NCI-H1417 (cell line): Measurements from ENCODE around the gene CLCNKA.
"Not testable (repeated sequence)": the region's sequence is repeated elsewhere in the genome, so short reads cannot be mapped to it uniquely, and the experiment has no call there.

Experiments
- DNase-seq, 3 experiments: peaks; one replicate each; lab custom pipeline; 2025; lab: John Stamatoyannopoulos, UW

CLCNKA gene

DNA sequence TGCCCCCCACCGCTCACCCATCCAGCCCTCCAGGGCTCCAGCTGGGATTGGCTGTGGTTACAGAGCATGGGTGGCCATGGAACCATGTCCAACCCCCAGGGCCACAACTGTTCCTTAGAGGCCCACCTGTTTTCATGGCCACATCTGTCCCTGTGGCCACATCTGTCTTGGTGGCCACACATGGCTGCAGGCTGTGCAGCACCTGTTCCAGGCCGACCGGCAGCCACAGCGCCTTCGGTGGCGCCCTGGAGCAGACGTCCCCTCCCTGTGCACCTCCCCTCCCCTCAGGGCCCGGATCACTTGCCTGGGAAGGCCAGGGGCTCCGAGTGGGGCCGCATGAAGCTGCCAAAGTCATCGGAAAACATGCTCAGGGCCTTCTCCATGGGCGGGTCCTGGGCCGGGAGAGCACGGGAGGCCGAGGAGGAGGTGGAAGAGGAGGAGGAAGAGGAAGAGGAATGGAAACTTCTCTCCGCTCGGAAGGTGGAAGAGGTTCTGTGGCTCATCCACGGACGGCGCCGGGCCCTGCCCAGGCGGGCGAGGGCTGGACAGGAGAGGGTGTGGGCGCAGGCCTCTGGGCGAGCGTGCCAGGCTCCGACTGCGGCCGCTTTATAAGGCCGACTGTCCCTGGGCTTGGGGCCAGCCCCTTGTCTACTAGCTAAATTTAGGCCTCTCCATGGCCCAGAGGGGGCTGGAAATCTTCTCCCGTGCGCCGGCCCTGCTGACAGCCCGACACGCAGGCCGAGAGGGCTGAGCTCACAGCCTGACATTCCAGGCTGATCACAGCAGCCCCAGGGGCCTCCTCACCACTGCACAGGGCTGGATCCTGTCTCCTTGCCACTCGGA, 4.2 kb upstream of the CLCNKA start, which contains the start of gene HSPB7:
HSPB7 (minus strand) TSS at position 583 of the 843 bp plus-strand sequence; CDS start at position 503, 80 bp downstream.
- no peak for DNase-seq

DNA sequence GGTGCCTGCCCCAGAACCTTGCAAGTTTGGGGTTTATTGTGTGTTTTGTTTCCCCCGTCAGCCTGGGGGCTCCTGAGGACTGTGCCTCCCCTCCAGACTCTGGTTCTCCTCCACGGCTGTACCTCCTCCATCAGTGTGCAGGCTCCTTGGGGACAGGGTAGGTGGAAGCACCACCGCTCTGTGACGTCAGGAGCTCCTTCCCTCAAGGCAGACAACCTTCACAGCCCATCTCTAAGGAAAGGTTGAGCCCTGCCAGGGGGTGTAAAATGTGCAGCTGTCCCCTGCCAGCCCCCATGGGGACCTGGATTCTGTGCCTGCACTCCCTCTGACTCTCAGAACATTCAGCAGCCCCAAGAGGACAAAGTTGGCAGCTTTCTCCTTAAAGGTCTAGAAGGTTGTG, 3.5 kb upstream of the CLCNKA start:
- DNase-seq = no peak

DNA sequence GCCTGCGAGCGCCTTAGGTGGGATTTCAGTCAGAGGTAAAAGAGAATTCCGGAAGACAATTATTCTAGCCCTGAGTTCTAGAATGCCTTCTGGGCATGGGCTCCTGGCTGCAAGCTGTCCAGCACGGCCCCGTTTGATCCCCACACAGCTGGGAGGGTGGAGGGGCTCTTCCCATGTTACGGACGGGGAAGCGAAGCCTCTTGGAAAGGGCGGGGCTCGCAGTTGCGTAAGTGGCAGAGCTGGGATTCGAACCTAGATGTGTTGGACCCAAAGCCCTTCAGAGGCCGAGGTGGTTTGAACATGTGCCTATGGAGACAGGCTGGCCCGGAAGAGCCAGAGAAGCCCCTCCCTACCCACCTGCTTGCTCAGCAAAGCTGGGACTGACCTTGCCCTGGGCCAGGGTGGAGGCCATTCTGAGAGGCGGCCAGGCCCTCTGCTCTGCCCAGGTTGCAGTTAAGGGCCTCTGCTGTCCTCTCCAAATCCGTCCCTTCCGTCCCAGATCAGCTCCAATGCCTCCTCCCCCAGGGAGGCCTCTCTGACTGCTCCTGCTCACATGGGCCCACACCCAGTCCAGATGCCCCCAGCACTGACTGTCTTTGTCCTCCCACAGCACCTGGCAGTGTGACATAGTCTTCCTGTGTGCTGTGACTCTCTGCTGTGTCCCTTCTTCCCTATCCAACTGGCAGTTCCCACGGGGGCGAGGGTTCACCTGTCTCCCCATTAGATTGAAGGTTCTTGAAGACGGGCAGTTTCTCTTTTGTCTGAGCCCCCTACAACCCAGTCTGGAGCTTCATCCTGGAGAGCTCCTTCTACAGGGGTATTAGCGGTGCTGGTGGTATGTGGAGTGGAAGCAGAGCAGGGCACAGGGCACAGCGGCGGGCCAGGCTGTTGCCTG, 2.8 kb upstream of the CLCNKA start:
- DNase-seq = no peak

DNA sequence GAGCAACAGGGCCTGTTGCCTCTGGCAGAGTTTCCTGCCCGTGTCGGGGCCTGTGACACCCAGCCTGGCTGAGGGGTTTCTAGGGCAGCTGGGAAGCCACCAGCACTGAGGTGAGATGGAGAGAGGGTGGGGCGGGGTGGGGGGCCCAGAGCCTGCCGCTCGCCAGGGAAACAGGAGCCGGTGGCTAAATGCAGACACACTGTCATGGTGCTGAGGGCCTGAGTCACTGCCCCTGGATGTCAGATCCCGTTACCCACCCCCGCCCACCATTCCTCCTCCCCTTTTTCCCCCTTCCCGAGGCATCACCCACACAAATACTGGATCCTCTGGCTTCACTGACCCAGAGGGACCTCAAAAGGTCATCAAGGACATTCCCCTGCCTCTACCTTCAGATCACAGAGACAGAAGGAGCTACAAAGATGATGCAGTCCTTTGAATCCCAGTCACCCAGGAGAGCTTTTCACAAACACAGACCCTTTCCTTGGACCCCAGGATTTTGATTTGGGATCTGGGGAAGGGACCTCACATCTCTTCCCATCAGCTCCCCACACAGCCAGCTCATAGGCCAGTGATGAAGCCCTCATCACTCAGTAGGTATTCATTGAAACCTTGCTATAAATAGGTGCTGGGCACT, 2.1 kb upstream of the CLCNKA start:
- DNase-seq = peak in 2 of 3 experiments; percentile 25 to 42

DNA sequence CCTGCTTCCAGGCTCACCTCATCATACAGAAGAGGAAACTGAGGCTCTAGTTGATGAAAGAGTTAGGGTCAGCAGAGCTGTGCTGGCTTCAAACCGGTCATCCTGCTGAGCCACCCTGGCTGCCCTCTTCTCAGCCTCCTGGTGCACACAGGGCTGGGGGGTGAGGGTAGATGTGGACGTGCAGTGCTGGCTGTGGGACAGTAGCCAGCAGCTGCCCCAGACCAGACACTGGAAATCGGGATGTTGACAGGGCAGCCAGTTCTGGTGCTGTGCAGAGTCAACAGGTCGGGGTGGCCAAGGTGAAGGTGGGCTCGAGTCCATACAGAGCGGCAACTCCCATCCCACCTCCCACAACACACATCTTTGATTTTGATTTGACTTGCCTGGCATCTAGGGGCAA, 1.5 kb upstream of the CLCNKA start:
- DNase-seq = no peak

DNA sequence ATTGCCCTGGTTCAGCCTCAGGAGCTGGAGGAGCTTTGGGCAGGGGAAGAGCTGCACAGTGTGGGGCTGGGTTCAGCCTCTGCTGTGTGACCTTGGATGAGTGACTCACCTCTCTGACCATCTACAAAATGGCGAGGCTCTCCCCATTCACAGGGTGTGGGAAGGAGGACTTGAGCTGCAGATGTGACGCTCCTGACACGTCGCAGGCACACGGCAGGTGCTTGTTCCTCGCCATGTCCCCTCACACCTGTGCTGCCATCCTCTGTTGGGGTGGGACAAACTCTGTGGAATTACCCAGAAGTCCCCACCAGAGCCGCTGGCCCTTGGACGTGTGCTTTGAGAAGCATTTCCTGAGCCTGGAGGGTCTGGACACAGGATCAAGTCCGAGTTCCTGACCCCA, 958 bp upstream of the CLCNKA start:
- DNase-seq = not testable (repeated sequence)

DNA sequence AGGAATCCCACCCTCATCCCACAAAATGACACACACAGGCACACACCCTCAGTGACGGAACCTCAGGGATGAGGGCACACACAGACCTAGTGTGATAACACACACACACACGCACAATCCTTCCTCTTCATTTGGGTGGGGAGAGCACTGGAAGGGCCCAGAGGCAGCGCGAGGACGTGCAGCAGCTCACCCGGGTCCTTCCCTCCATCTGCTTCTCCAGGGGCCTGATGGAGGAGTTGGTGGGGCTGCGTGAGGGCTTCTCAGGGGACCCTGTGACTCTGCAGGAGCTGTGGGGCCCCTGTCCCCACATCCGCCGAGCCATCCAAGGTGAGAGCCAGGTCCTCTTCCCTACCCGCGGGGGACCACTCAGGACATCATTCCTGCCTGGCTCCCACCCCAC, 557 bp downstream of the CLCNKA start:
- no peak for DNase-seq

DNA sequence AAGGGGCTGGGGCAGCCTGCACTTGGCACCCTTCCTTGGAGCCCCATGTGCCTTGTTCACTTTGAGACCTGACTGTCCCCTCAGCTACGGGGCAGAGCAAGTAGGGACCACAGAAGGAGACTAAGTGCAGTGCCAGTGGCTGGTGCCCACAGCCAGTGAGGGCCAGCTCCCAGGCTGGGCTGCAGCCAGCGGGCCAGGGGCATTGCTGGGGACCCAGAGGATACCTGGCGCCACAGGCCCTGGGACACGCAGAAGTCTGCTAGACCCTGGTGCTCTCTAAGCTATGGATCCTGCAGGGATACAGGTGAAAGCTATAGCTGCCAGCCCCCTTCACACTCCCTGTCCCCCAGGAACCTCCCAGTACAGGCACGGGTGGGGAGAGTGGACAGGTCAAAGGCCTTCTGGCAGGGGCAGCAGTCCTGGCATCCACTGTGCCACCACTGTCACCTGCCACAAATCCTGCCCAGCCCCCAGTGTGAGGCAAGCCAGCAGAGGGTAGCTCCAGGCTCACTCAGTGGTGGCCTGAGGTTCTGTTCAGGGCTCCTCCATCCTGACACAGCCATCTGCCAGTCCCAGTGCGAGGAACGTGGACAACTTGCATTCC, 1.3 kb downstream of the CLCNKA start:
- no peak for DNase-seq

DNA sequence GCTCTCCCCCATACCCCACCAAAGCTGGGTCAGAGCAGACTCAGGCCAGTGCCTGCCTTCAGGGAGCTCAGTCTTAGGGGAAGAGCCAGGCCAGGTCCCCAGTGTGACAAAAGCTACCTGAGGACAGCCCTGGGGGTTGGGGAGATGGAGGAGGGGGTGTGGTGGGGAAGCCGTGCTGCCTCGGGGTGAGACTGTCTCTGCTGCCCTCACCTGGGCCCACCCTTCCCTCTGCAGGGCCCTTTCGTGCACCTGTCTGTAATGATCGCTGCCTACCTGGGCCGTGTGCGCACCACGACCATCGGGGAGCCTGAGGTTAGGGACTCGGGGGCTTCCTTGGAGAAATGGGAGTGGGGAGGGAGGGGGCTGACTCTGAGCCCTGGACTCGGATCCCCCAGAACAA, 4.5 kb downstream of the CLCNKA start:
- DNase-seq = not testable (repeated sequence)

DNA sequence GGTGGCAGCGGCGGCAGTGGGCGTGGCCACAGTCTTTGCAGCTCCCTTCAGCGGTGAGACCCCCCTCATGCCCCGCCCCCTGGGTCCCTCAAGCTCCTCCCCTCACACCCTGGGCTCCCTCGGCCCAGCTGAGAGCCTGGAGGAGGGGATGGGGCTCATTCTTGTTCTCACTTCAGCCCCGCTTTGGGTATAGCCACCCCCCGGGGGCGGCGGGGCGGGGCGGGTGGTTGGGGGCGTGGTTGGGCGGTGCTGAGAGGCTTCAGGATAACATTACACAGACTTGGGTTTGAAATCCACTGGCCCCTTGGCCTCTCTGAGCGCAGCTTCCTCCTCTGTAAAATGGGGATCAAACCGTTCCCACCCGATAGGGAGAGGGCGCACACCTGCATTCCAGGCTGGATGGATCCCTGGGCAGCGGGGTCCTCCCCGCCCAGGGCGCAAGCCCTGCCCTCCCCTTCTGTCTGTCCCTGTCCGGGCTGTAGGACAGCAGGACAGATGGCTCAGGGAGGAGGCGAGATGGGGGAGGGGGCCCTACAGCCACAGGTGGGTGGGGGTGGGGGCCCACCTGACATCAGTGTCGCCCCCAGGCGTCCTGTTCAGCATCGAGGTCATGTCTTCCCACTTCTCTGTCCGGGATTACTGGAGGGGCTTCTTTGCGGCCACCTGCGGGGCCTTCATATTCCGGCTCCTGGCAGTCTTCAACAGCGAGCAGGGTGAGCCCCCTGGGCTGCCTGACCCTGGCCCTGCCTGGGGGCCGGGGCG, 5.1 kb downstream of the CLCNKA start:
- DNase-seq = peak in 2 of 3 experiments; percentile 25 to 52

DNA sequence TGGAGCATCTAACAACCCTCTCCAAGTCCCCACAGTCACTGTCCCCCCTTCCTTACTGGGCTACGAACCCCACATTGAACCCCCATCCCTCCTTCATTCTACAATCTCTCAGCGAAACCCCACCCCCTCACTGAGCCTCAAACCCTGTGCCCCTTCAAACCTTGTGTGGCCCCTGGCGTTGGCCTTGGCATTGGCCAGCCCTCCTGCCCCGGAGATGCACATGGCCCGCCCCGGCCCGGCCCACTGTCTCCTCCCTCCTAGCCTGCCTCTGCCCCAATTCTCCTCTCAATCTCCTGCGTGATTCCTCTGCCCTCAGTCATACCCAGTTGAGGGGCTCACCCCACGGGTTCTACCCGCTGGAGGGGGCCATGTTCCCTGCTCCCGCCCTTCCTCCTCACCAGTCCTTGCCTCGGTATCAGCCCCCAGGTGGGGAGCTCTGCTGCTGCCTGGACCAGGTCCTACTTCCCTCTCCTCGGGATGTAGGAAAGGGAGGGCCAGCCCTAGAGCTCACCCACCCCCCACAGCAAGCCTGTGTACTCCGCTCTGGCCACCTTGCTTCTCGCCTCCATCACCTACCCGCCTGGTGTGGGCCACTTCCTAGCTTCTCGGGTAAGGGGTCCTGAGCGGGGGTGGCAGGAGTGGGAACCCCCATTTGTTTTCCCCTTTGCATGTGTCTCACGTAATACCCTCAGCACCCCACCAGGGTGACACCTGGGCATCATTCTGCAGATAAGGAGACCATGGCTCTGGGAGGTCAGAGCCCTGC, 6.6 kb downstream of the CLCNKA start:
- DNase-seq = no peak

DNA sequence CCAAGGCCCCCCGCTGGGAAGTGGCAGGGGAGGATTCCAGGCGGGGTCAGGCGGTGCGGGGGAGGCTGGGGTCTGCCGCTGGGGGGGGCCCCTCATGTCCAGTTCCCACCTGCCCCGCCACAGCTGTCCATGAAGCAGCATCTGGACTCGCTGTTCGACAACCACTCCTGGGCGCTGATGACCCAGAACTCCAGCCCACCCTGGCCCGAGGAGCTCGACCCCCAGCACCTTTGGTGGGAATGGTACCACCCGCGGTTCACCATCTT, 7.1 kb downstream of the CLCNKA start:
- not testable (repeated sequence) for DNase-seq

DNA sequence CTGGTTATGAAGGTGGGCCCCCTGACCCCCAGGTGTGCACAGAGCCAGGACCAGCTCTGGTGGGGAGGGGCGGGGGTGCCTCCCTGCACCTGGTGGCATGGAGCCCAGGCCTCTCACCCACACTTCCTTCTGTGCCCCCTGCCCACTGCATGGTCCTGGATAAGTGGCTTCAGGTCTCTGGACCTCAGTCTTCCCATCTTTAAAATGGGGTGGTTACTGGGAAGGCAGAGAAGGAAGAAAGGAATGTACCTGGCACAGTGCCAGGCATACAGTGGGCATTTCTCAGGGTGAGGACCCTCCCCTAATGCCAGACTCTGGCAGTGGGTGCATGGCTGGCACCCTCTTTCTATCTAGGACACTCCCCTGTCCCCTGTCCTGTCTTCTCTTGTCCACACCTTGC, 7.5 kb downstream of the CLCNKA start:
- DNase-seq = no peak

DNA sequence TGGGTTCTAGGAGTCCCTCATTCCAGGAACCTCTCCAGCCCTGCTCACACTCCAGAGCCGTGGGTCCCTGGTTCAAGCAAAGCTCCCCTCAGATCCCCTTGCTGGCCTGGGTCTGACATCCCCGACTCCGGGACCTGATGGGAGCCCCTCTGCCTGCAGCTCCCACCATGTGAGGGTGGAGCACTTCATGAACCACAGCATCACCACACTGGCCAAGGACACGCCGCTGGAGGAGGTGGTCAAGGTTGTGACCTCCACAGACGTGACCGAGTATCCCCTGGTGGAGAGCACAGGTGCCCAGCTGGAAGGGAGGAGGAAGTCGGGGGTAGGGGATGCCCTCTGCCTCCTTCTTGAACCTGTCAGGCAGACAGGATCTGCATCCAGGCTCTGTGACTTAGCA, 9.7 kb downstream of the CLCNKA start:
- DNase-seq = no peak

DNA sequence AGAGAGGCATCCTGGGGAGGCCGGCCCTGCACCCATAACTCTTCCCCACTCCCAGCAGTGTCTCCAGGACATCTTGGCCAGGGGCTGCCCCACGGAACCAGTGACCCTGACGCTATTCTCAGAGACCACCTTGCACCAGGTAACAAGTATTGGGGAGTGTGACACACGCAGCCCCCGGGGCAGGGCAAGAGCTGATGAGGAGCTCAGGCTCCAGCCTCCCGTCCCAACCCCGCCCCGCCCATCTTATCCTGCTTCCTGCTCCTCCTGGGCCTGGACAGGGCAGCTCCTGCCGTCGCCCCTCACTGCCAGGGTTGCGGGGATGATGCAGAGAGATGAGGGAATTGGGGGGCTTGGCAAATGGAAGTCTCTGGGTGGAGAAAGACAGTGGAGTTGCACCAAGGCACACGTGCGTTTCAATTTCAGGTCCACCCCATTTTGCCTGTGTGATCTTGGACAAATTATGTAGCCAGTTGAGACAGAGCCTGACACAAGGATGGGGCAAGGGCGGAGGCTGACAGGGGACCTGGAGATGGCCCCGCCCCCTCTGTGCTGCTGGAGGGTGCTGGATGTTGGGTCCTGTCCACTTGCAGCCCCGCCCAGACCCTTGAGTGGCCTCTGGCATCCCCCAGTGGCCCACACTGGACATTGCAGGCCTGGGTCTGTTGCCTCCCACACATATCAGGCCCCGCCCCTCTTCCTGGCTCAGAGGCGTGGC, 10.7 kb downstream of the CLCNKA start:
- peak; percentile 23 to 81 (median 56) for DNase-seq

DNA sequence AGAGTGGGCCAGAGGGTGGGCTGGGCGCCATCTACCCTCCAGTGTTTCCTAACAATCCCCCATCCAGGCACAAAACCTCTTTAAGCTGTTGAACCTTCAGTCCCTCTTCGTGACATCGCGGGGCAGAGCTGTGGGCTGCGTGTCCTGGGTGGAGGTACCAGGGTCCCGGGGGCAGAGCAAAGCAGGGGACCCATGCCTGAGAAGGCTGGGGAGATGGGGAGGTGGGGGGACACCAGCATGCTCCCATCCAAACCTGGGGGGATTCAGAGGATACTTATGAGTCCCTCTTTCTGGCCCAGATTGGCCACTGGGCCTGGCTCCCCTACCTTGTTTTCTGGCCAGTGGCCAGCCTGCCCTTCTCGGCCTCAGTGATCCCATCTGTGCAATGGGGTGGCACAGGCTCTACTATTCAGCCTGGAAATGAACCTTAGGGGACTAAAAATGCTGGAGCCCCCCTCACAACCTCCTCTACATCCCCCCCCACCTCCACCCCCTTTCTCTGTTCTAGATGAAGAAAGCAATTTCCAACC, 11.3 kb downstream of the CLCNKA start:
- DNase-seq = not testable (repeated sequence)

DNA sequence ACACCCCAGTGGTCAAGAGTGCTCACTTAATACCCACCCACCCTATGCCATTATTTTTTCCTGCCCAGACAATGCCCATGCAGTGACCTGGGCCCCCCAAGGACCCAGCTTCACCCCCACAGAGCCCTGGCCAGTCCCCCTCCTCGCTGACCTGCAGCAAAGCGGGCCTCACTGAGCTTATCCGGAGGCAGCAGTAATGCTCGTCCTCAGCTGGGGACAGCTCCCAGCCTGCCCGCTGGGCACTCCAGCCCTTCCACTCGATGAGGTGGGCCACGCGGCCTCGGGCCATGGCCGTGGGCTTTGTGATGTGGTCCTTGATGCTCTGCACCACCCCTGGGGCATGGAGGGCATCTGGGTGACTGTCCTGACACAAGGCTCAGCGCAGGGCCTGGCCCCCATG, 14.6 kb downstream of the CLCNKA start:
- not testable (repeated sequence) for DNase-seq

DNA sequence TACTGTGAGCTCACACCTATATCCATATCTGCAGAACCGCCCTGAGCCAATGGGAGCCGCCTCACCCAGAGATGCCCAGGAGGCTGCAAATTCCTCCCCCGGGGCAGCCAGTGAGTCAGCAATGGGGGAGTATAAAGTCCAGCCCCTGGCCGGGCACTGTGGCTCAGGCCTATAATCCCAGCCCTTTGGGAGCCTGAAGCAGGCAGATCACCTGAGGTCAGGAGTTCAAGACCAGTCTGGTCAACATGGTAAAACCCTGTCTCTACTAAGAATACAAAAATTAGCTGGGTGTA, 16.7 kb downstream of the CLCNKA start:
- DNase-seq = no peak

DNA sequence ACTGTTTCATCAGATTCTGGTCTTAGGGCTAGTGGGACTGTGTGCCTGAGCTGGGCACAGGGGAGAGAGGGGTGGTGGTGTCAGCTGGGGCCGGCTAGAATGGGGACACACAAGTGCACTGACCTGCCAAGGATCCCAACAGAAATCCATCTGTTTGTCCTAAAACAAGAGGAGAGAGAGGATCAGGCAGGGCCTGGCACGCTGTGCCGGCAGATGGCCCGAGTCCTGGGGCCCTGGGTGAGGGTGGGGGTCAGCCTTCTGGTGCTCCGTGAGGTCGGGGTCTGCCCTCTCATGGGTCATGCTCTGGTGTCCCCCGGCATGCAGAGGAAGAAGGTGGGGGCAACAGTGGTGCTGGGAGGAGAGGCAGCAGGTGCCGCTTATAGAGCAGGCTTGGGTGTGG, 18.0 kb downstream of the CLCNKA start:
- DNase-seq = not testable (repeated sequence)

DNA sequence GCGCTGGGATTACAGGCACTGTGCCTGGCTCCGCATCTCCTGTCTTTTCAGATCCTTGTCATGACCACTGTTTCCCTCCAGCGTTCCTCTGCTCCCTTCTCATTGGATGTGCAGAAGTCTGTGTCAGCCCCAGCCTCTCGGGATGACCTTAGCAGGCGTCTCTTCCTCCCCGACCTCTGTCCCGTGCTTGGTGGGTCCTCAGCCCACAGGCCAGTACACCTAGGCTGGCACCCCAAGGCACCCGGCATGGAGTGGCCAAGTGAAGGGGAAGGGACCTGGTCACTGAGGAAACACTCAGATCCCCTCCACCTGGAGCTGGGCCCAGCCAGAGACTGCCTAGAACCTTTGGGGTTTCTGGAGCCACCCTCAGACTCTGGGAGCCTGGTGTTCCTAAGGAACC, 19.4 kb downstream of the CLCNKA start:
- DNase-seq = no peak
